Neutrophil (primary cell): ENCODE results near the gene CCNT2.
"Not testable (repeated sequence)": the region's sequence is repeated elsewhere in the genome, so short reads cannot be mapped to it uniquely, and the experiment has no call there.

ENCODE experiments used
- H3K27ac ChIP-seq: fragments of 200-600 bp; sonication (generic); 2 replicates; pipeline ENCODE4 v1.5.1; 2016; ENCODE audit warnings: mild to moderate bottlenecking, moderate library complexity
- H3K27me3 ChIP-seq: fragments of 200-600 bp; sonication (generic); 2 replicates; pipeline ENCODE4 v1.6.0; 2016; ENCODE audit warnings: mild to moderate bottlenecking
- H3K36me3 ChIP-seq: fragments of 200-600 bp; sonication (generic); 2 replicates; pipeline ENCODE4 v1.5.1; 2017
- H3K4me1 ChIP-seq, 2 experiments: fragments of 200-600 bp in 1 of 2; sonication (generic) in 1 of 2; 1 replicate in 1 of 2; 2 replicates in 1 of 2; pipeline versions ENCODE4 v1.5.1 to v1.6.1; 2013 to 2016; ENCODE audit warnings: low read depth in 1 of 2, low read length in 1 of 2, mild to moderate bottlenecking in 1 of 2, moderate library complexity in 1 of 2; ENCODE audit not compliant: control insufficient read depth in 1 of 2, insufficient read depth in 1 of 2
- H3K4me3 ChIP-seq, 2 experiments: fragments of 200-600 bp in 1 of 2; sonication (generic) in 1 of 2; 1 replicate in 1 of 2; 2 replicates in 1 of 2; pipeline ENCODE4 v1.5.1; 2013 to 2016; ENCODE audit warnings: low read depth in 1 of 2, low read length in 1 of 2, mild to moderate bottlenecking in 1 of 2, moderate library complexity in 1 of 2
- H3K9me3 ChIP-seq: fragments of 200-600 bp; sonication (generic); 2 replicates; pipeline ENCODE4 v1.5.1; 2016
- TF ChIP-seq, protein P1 (sequence below): fragments of 200-600 bp; sonication (generic); IDR thresholded peaks from 2 replicates; pipeline ENCODE4 v1.5.1; 2016; ENCODE audit warnings: antibody characterized with exemption

The CCNT2 gene

DNA sequence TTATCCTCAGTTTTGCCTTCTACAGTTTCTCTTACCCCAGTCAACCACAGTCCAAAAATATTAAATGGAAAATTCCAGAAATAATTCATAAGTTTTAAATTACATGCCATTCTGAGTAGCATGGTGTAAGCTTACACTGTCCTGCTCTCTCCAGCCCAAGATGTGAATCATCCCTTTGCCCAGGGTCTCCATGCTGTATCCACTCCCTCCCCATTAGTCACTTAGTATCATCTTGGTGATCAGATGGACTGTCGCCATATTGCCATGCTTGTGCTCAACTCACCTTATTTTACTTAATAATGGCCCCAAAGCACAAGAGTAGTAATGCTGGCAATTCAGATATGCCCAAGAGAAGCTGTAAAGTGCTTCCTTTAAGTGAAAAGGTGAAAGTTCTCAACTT, 18.5 kb upstream of the CCNT2 start:
- Histone ChIP-seq H3K27ac (no peak overlapping the region), H3K27me3 (no peaks in the 10 kb centered on the region), H3K36me3 (no peaks in the 10 kb centered on the region), H3K4me3 (no peak overlapping the region), H3K4me1 (no peaks in the 10 kb centered on the region), H3K9me3 (no peaks in the 10 kb centered on the region)
- TF ChIP-seq, protein P1, sequence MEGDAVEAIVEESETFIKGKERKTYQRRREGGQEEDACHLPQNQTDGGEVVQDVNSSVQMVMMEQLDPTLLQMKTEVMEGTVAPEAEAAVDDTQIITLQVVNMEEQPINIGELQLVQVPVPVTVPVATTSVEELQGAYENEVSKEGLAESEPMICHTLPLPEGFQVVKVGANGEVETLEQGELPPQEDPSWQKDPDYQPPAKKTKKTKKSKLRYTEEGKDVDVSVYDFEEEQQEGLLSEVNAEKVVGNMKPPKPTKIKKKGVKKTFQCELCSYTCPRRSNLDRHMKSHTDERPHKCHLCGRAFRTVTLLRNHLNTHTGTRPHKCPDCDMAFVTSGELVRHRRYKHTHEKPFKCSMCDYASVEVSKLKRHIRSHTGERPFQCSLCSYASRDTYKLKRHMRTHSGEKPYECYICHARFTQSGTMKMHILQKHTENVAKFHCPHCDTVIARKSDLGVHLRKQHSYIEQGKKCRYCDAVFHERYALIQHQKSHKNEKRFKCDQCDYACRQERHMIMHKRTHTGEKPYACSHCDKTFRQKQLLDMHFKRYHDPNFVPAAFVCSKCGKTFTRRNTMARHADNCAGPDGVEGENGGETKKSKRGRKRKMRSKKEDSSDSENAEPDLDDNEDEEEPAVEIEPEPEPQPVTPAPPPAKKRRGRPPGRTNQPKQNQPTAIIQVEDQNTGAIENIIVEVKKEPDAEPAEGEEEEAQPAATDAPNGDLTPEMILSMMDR = no peak

DNA sequence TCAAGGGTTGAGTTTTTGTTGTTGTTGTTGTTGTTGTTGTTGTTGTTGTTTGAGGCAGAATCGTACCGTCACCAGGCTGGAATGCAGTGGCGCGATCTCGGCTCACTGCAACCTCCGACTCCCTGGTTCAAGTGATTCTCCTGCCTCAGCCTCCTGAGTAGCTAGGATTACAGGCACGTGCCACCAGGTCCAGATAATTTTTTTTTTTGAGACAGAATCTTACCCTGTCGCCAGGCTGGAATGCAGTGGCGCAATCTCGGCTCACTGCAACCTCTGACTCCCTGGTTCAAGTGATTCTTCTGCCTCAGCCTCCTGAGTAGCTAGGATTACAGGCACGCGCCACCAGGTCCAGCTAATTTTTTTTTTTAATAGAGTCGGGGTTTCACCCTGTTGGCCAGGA, 14.9 kb upstream of the CCNT2 start:
- H3K9me3 ChIP-seq, H3K27me3 ChIP-seq, H3K4me3 ChIP-seq, H3K4me1 ChIP-seq, H3K36me3 ChIP-seq, H3K27ac ChIP-seq: not testable (repeated sequence)

DNA sequence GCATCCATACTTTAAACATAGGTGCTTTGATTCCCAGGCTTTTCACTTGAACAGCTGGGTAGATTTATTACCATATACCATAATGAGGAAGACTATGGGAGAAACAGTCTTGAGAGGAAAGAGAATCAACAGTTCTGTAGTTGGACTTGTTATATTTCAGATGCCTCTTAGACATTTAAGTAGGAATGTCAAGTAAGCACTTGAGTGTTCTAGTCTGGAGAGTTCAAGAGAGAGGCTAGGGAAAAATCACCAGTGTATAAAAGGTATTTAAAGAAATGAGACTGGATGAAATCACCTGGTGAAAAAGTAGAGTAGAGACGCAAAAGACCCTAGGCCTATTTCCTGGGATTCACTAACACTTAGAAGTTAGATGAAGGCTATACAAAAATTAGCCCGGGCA, 13.5 kb upstream of the CCNT2 start:
- H3K27ac ChIP-seq = no peak overlapping the region
- no peaks in the 10 kb centered on the region for H3K36me3 ChIP-seq
- no peaks in the 10 kb centered on the region for H3K4me1 ChIP-seq
- TF ChIP-seq, protein P1 = no peak
- no peaks in the 10 kb centered on the region for H3K27me3 ChIP-seq
- H3K4me3 ChIP-seq = no peak overlapping the region
- H3K9me3 ChIP-seq = no peaks in the 10 kb centered on the region

DNA sequence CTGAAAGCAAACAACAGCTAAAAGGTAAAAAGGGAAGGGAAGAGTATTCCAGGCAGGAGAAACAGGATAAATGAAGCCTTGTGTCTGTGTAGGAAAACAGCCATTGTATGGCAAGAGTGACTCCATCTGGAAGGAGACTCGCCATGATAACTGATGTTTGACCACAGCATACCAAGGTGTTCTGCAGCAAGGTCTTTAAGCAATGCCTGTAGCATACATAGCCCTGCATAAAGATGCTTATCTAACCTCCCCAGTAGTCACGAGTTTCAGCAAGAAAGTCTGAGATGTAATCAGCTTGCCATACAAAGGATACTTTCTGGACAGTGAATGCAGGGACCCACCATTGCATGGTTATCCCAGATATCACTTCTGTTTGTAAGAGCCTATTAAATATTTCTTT, 11.9 kb upstream of the CCNT2 start:
- H3K4me1 ChIP-seq = no peaks in the 10 kb centered on the region
- TF ChIP-seq, protein P1 = no peak
- H3K27ac ChIP-seq = no peak overlapping the region
- no peaks in the 10 kb centered on the region for H3K27me3 ChIP-seq
- H3K4me3 ChIP-seq = no peak overlapping the region
- no peaks in the 10 kb centered on the region for H3K36me3 ChIP-seq
- no peaks in the 10 kb centered on the region for H3K9me3 ChIP-seq

DNA sequence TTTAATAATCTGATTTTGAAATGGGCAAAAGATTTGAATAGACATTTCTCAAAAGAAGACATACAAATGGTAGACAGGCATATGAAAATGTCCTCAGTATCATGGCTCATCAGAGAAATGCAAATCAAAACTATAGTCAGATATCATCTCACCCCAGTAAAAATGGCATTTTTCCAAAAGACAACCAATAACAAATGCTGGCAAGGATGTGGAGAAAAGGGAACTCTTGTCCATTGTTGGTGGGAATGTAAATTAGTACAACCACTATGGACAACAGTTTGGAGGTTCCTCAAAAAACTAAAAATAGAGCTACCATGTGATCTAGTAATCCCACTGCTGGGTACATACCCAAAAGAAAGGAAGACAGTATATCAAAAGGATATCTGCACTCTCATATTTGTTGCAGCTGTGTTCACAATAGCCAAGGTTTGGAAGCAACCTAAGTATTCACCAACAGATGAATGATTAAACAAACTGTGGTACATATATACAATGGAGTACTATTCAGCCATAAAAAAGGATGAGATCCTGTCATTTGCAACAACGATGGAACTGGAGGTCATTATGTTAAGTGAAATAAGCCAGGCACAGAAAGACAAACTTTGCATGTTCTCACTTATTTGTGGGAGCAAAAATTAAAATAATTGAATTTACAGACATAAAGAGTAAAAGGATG, 11.0 kb upstream of the CCNT2 start:
- H3K27ac ChIP-seq, H3K27me3 ChIP-seq, H3K4me1 ChIP-seq, H3K36me3 ChIP-seq, H3K9me3 ChIP-seq, H3K4me3 ChIP-seq: not testable (repeated sequence)

DNA sequence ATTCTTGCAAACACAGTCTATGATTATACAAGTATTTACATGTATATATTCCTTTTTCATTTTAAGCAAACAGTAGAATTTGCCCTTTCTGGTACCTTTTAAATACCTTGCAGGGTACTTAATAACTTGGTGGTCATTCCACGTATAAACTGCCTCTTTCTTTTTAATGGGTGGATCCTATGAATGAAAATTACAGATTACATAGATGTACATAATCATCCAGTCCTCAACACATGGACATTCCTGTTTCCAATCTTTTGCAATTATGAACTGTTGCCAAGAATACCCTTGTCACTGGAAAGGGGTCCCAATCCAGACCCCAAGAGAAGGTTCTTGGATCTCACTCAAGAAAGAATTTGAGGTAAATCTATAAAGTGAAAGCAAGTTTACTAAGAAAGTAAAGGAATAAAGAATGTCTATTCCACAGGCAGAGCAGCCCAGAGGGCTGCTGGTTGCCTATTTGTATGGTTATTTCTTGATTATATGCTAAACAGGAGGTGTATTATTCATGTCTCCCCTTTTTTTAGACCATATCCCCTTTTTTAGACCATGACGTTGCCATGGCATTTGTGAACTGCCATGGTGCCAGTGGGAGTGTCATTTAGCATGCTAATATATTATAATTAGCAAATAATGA, 7.7 kb upstream of the CCNT2 start:
- no peaks in the 10 kb centered on the region for H3K27me3 ChIP-seq
- H3K36me3 ChIP-seq = no peaks in the 10 kb centered on the region
- H3K4me1 ChIP-seq = no peaks in the 10 kb centered on the region
- H3K27ac ChIP-seq = no peak overlapping the region
- no peaks in the 10 kb centered on the region for H3K9me3 ChIP-seq
- H3K4me3 ChIP-seq = no peak overlapping the region
- TF ChIP-seq, protein P1 = no peak
